ENCODE results near the gene COA3.

The COA3 gene, protein sequence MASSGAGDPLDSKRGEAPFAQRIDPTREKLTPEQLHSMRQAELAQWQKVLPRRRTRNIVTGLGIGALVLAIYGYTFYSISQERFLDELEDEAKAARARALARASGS

DNA sequence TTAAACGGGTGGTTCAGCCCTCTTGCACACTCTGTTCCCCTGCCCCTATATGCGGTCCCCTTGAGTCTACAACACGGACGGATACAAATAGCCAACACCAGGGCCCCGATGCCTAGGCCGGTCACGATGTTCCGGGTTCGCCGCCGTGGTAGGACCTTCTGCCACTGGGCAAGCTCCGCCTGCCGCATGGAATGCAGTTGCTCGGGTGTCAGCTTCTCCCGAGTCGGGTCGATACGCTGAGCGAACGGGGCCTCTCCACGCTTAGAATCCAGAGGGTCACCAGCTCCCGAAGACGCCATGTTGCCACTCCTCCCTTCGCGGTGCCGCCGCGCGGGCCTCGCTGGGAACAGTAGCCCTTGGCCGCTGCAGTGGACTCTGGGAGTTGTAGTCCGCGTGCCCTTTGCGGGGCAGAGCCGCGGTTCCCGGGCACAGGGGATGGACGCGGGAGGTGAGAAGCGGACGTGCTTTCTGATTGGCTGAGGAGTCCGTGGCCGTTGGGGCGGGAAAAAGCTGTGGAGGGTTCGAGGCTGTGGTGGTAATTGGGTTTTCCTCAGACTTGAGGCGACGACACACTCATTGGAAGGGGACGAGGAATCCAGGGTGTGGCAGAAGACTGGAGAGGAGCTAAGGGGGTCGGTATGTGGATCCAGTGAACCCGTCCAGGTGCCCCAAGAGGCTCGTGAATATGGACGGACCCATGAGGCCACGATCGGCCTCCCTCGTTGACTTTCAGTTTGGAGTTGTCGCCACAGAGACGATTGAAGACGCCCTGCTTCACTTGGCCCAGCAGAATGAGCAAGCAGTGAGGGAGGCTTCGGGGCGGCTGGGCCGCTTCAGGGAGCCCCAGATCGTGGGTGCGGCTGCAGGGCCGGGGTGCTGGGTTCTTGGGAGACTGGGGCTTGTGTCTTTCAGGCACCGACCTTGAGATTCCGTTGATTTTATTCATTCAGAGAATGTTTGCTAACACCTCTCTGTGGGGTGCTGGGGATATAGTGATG, at the start of gene COA3, which contains the start of gene CNTD1:
Gene COA3 (minus strand): TSS at position 322 of the 998 bp plus-strand sequence. CDS start 23 bp downstream, at position 299.
Gene CNTD1 (plus strand): TSS at position 479 of the 998 bp plus-strand sequence. CDS start 207 bp downstream, at position 686.
- H3K9me3 ChIP-seq (ENCODE audit: control insufficient read depth, insufficient read depth, low read length), result no peaks in the 10 kb centered on the region
- H3K36me3 ChIP-seq (ENCODE audit: insufficient read depth, low read length), result no peaks in the 10 kb centered on the region
- H3K9ac ChIP-seq (ENCODE audit: low read depth, low read length), result peak within 1 kb of the TSS; percentile 92
- 0 out of 2 replicates have a peak, but pooled peaks cover 5% of the 10 kb centered on the region for H3K4me1 ChIP-seq (ENCODE audit: insufficient read depth, low read length)

DNA sequence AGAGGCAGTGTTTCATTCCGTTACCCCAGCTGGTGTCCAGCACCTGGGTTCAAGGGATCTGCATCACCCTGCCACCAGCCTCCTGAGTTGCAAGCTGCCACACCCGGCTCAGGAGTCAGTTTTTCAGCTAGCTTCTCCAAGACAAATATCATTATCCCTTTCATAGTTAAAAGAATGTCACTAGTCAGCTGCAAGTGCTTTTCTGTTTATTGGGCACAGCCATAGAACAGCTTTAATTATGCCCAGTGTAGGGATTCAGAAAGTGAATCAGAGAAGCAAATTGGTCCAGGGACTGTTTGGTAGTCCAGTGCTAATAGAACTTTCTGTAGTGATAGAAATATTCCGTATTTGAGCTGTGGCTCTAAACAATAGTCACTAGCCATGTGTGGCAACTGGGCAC, 49.6 kb upstream of the COA3 start:
- H3K36me3 ChIP-seq (ENCODE audit: insufficient read depth, low read length), result peaks cover 13% of the 10 kb centered on the region
- H3K4me1 ChIP-seq (ENCODE audit: insufficient read depth, low read length), result no peaks in the 10 kb centered on the region; the same call in 1 of the 2 replicates
- no peaks in the 10 kb centered on the region for H3K9me3 ChIP-seq (ENCODE audit: control insufficient read depth, insufficient read depth, low read length)
- H3K9ac ChIP-seq (ENCODE audit: low read depth, low read length), result no peak overlapping the region

DNA sequence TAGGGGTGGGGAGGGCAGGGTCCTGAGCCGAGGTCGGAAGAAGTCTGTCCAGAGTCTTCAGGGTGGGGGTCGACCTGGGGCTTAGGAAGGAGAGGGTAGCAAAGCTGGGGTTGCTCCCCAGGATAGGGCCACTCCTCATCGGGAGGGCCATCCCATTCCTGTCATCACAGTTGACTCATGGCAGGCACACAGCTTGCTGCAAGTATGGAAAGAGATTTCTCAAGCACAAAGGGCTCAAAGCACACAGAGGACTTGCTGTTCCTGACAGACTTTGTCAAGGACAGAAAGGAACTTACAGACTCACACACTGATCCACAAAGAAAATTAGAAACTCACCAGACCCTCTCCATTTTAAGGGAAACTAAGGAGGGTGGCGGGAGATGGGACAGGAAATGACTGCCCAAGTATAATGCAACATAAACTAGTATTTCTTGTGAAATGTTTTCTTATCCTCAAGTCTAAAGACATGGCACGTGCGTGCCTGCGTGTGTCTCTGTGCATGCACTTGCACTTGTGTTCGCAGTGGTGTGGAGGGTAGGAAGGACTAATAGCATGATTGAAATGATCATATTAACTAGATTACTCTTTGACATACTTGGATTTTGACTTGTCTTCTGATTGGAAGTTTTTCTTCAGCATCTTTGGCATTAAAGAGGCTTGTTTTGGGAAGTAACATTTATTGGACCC, 48.2 kb upstream of the COA3 start:
- Histone ChIP-seq H3K9ac (ENCODE audit: low read depth, low read length) (no peak overlapping the region), H3K4me1 (ENCODE audit: insufficient read depth, low read length) (no peaks in the 10 kb centered on the region; the same call in 1 of the 2 replicates), H3K36me3 (ENCODE audit: insufficient read depth, low read length) (peaks cover 17% of the 10 kb centered on the region), H3K9me3 (ENCODE audit: control insufficient read depth, insufficient read depth, low read length) (no peaks in the 10 kb centered on the region)

DNA sequence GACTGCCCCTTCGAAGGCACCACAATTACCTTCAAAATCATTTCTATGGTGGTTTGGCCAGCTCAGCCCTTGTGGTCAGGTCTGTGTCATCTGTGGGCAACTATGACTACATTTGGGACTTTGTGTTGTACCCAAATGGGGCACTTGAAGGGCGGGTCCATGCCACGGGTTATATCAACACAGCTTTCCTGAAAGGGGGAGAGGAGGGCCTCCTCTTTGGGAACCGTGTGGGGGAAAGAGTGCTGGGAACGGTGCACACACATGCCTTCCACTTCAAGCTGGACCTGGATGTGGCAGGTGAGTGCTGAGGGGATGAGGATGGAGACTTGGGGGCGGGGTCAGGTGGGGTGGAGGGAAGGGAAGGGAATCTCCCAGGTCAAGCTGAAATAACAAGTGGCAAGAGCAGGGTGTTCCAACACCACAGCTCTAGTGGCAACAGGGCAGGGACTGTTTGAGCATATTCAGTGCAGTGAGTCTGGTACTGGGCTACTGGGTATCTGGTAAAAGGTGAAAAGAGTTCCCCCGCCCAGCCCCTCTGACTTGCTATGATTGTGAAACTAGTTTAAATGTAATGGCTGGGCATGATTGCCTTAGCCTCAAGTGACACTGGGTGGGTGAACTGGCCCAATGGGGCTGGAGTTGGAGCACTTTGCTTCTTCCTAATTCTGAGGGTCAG, 47.6 kb upstream of the COA3 start:
- Histone ChIP-seq H3K9ac (ENCODE audit: low read depth, low read length) (no peak overlapping the region), H3K4me1 (ENCODE audit: insufficient read depth, low read length) (no peaks in the 10 kb centered on the region; the same call in 1 of the 2 replicates), H3K9me3 (ENCODE audit: control insufficient read depth, insufficient read depth, low read length) (no peaks in the 10 kb centered on the region), H3K36me3 (ENCODE audit: insufficient read depth, low read length) (peaks cover 23% of the 10 kb centered on the region)

DNA sequence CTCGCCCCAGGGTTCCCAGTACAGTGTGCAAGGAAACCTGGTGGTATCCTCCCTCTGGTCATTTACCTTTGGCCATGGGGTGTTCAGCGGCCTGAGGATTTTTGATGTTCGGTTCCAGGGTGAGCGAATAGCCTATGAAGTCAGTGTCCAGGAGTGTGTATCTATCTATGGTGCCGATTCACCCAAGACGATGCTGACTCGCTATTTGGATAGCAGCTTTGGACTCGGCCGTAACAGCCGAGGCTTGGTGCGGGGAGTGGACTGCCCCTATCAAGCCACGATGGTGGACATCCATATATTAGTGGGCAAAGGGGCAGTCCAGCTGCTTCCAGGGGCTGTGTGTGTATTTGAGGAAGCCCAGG, 47.0 kb upstream of the COA3 start:
- H3K9ac ChIP-seq (ENCODE audit: low read depth, low read length), result no peak overlapping the region
- peaks cover 24% of the 10 kb centered on the region for H3K36me3 ChIP-seq (ENCODE audit: insufficient read depth, low read length)
- H3K9me3 ChIP-seq (ENCODE audit: control insufficient read depth, insufficient read depth, low read length), result no peaks in the 10 kb centered on the region
- no peaks in the 10 kb centered on the region; the same call in 1 of the 2 replicates for H3K4me1 ChIP-seq (ENCODE audit: insufficient read depth, low read length)

DNA sequence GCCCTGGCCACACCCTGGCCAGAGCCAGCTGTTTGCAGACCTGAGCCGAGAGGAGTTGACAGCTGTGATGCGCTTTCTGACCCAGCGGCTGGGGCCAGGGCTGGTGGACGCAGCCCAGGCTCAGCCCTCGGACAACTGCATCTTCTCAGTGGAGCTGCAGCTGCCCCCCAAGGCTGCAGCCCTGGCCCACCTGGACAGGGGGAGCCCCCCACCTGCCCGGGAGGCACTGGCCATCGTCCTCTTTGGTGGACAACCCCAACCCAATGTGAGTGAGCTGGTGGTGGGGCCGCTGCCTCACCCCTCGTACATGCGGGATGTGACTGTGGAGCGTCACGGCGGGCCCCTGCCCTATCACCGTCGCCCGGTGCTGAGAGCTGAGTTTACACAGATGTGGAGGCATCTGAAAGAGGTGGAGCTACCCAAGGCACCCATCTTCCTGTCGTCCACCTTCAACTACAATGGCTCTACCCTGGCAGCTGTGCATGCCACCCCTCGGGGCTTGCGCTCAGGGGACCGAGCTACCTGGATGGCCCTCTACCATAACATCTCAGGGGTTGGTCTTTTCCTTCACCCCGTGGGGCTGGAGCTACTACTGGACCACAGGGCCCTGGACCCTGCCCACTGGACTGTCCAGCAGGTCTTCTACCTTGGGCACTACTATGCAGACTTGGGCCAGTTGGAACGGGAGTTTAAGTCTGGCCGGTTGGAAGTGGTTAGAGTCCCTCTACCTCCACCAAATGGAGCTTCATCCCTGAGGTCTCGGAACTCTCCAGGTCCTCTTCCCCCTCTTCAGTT, 46.5 kb upstream of the COA3 start:
- Histone ChIP-seq H3K9ac (ENCODE audit: low read depth, low read length) (no peak overlapping the region), H3K4me1 (ENCODE audit: insufficient read depth, low read length) (no peaks in the 10 kb centered on the region; the same call in 1 of the 2 replicates), H3K9me3 (ENCODE audit: control insufficient read depth, insufficient read depth, low read length) (no peaks in the 10 kb centered on the region), H3K36me3 (ENCODE audit: insufficient read depth, low read length) (peaks cover 29% of the 10 kb centered on the region)

DNA sequence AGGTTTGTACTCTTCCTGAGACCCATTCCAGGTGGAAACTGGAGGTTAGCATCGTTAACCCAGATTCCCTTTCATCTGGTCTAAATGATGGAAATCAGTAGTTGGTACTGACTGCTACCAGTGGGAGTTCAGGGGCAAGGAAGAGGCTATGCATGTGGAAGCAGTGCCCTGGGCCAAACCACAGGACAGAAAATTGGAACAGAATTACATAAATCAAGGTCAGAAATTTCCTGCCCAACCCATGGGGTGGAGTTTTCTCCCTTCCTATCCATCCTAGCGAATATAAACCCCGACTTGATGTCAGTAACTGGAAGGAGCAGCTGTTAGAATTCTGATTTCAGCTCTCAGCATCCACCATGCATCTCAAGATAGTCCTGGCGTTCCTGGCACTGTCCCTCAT, 45.8 kb upstream of the COA3 start, which contains the start of gene AOC2:
Gene AOC2 (plus strand): TSS at position 310 of the 400 bp plus-strand sequence. CDS start 47 bp downstream, at position 357.
- H3K9ac ChIP-seq (ENCODE audit: low read depth, low read length), result no peak within 1 kb of the TSS

DNA sequence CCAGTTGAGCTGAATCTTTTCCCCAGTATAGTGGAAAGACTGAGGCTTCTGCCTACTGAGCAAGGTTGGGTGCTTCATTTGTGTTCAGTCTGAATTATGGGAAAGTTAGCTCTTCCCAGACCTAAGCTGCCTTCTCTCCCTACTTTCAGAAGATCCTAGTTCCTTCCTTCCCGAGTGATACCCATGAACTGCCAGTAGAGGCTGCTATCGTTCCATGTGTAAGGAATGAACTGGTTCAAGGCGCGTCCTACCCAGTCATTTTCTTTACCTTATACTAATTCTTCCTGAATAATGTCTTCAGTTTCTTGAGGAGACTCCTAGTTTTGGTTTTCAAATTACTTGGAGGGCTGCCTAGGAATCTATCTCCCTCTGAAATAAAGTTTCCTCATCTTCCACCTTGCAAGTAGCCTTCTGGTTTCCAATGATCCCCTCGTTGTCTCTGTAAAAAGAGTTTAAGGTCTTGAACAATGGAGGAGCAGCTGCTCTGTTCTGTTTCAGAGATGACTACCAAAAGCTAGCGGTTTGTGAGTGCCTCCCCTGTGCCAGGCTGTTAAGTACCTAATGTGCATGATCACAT, 44.9 kb upstream of the COA3 start:
- Histone ChIP-seq H3K9me3 (ENCODE audit: control insufficient read depth, insufficient read depth, low read length) (no peaks in the 10 kb centered on the region), H3K4me1 (ENCODE audit: insufficient read depth, low read length) (no peaks in the 10 kb centered on the region; the same call in 1 of the 2 replicates), H3K9ac (ENCODE audit: low read depth, low read length) (no peak overlapping the region), H3K36me3 (ENCODE audit: insufficient read depth, low read length) (peaks cover 42% of the 10 kb centered on the region)

More for the DNA sequence above, 45.8 kb upstream of the COA3 start, which contains the start of gene AOC2:
- H3K9me3 ChIP-seq (ENCODE audit: control insufficient read depth, insufficient read depth, low read length), result no peaks in the 10 kb centered on the region
- H3K4me1 ChIP-seq (ENCODE audit: insufficient read depth, low read length), result no peaks in the 10 kb centered on the region; the same call in 1 of the 2 replicates
- H3K36me3 ChIP-seq (ENCODE audit: insufficient read depth, low read length), result peaks cover 34% of the 10 kb centered on the region

DNA sequence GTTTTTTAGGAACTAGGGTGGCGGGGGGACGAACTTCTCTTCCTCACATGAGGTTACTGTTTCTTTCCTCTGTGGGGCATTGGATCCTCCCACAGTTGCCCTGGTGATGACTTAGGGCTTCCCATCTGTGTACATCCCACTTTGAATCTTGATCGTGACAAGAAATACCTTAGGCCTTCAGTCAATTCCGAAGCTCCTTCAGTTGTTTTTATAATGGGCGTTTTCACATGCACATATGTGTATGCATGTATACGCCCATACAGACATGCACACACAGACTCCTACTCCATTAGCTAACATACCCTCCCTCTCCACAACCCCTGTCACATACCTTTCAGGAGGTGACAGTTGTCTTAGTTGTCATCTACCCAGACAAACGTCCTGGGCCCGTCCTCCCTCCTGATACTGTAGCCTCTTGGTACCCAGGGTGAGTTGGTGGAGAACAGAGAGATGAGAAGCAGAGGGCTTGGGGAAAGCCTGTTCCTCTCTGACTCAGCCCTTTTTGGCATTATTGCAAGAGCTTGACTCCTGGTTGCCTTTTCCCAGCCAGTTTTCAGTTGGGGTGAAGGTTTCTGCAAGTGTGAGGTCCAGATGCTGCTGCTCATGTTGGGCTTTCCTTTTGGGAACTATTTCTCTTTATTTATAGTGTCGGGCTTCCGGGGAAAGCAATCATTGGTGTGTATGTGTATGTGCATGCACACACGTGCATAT, 43.6 kb upstream of the COA3 start:
- peaks cover 54% of the 10 kb centered on the region for H3K36me3 ChIP-seq (ENCODE audit: insufficient read depth, low read length)
- no peak overlapping the region for H3K9ac ChIP-seq (ENCODE audit: low read depth, low read length)
- no peaks in the 10 kb centered on the region for H3K9me3 ChIP-seq (ENCODE audit: control insufficient read depth, insufficient read depth, low read length)
- H3K4me1 ChIP-seq (ENCODE audit: insufficient read depth, low read length), result no peaks in the 10 kb centered on the region; the same call in 1 of the 2 replicates

DNA sequence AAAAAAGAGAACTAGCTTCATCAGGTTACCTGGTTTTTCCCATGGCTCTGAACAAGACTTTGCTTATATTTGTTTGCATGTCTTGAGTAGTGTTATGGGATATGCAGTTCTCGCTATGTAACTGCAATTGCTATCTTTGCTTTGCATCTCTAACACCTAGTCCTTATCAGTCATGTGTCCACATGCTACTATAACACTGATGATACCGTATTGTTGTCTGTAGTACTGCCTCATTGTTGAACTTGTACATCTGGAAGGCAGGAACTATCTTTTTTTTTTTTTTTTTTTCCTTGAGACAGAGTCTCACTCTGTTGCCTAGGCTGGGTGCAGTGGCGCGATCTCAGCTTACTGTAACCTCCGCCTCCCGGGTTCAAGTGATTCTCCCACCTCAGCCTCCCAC, 37.2 kb upstream of the COA3 start:
- Histone ChIP-seq H3K9ac (ENCODE audit: low read depth, low read length) (no peak overlapping the region), H3K9me3 (ENCODE audit: control insufficient read depth, insufficient read depth, low read length) (no peaks in the 10 kb centered on the region), H3K36me3 (ENCODE audit: insufficient read depth, low read length) (peaks cover 42% of the 10 kb centered on the region), H3K4me1 (ENCODE audit: insufficient read depth, low read length) (no peaks in the 10 kb centered on the region)

DNA sequence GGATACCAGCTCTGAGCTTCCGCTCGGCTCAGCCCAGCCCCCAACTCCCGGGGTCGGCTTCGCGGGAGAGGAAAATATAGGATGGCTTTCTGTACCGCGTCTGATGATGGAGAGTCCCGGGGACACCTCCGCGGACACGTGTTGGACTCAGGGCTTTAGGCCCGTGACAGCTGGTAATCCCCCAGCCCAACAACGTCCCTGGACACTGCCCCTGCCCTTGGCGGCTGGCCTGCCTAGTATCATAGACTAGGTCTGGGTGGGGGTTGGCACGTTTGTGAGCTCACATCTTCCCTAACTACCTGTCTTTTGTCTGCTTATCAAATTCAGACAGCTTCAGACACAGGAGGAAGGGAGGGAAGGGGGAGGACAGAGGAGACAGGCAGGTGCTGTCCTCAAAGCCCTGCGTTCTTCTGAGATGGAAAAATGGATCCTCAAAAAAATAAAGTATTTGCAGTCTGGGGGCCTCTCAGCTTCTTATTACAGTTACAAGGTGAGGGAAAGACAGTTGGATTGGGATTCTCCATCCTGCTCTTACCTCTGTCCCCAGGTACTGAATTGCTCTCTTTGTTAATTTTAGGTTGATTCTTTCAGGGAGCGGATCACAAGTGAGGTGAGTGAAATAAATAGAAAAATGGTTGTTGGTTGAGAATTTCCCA, 35.4 kb upstream of the COA3 start:
- no peaks in the 10 kb centered on the region for H3K4me1 ChIP-seq (ENCODE audit: insufficient read depth, low read length)
- peaks cover 28% of the 10 kb centered on the region for H3K36me3 ChIP-seq (ENCODE audit: insufficient read depth, low read length)
- H3K9ac ChIP-seq (ENCODE audit: low read depth, low read length), result peak overlapping the region; percentile 88
- H3K9me3 ChIP-seq (ENCODE audit: control insufficient read depth, insufficient read depth, low read length), result no peaks in the 10 kb centered on the region

Data from ES-I3 (cell line).